Fibroblast of skin of back (primary cell): ENCODE results near the gene EXOC6B.
A peak's percentile ranks its signal among the peaks of the same experiment; 100 is the strongest.

ENCODE experiments used
- DNase-seq: peaks from one replicate; pipeline ENCODE4 v3.0.0-alpha.2; 2013

Gene EXOC6B

GRCh38 chr2:72788756-72789155 lies 37.1 kb downstream of the EXOC6B start:
- peak; percentile 83 for DNase-seq

GRCh38 chr2:72785517-72785916 lies 40.3 kb downstream of the EXOC6B start:
- no peak for DNase-seq

- DNase-seq: no peak
These were observed 43.3 kb downstream of the EXOC6B start for GRCh38 chr2:72782520-72782919.

- DNase-seq: no peak
These were observed 44.4 kb downstream of the EXOC6B start for GRCh38 chr2:72781480-72781879.

GRCh38 chr2:72780477-72780876 lies 45.4 kb downstream of the EXOC6B start:
- peak; percentile 25 for DNase-seq

- no peak for DNase-seq
These were observed 46.3 kb downstream of the EXOC6B start for GRCh38 chr2:72779495-72779894.

GRCh38 chr2:72778410-72778809 lies 47.4 kb downstream of the EXOC6B start:
- DNase-seq: peak; percentile 45

- peak; percentile 69 for DNase-seq
These were observed 54.9 kb downstream of the EXOC6B start for GRCh38 chr2:72770879-72771461.

GRCh38 chr2:72765997-72766609 lies 59.7 kb downstream of the EXOC6B start:
- peak; percentile 26 for DNase-seq

- no peak for DNase-seq
These were observed 63.6 kb downstream of the EXOC6B start for GRCh38 chr2:72762276-72762675.

- no peak for DNase-seq
These were observed 66.1 kb downstream of the EXOC6B start for GRCh38 chr2:72759755-72760154.

- DNase-seq: peak; percentile 68
These were observed 68.6 kb downstream of the EXOC6B start for GRCh38 chr2:72757177-72757775.

- DNase-seq: no peak
These were observed 70.0 kb downstream of the EXOC6B start for GRCh38 chr2:72755647-72756423.

- DNase-seq: no peak
These were observed 71.1 kb downstream of the EXOC6B start for GRCh38 chr2:72754628-72755320.

- DNase-seq: no peak
These were observed 74.7 kb downstream of the EXOC6B start for GRCh38 chr2:72750977-72751639.

GRCh38 chr2:72750466-72750865 lies 75.4 kb downstream of the EXOC6B start:
- no peak for DNase-seq

GRCh38 chr2:72747344-72747743 lies 78.5 kb downstream of the EXOC6B start:
- DNase-seq: no peak

- peak; percentile 57 for DNase-seq
These were observed 80.0 kb downstream of the EXOC6B start for GRCh38 chr2:72745679-72746368.

GRCh38 chr2:72744049-72744448 lies 81.8 kb downstream of the EXOC6B start:
- peak; percentile 20 for DNase-seq

- no peak for DNase-seq
These were observed 82.4 kb downstream of the EXOC6B start for GRCh38 chr2:72743481-72743880.

GRCh38 chr2:72738096-72738495 lies 87.7 kb downstream of the EXOC6B start:
- DNase-seq: peak; percentile 19

- DNase-seq: no peak
These were observed 91.4 kb downstream of the EXOC6B start for GRCh38 chr2:72734432-72734831.
